HG03469 (cell line): ENCODE data around the gene SLCO1B1.
"Not testable (repeated sequence)": the region's sequence is repeated elsewhere in the genome, so short reads cannot be mapped to it uniquely, and the experiment has no call there.

Source experiments
- ATAC-seq: cut with Tn5 transposase; IDR thresholded peaks from one replicate; pipeline ENCODE4 v1.9.1; 2021; ENCODE audit warnings: mild to moderate bottlenecking, moderate library complexity, moderate number of reproducible peaks; ENCODE audit not compliant: unreplicated experiment

SLCO1B1 gene

DNA sequence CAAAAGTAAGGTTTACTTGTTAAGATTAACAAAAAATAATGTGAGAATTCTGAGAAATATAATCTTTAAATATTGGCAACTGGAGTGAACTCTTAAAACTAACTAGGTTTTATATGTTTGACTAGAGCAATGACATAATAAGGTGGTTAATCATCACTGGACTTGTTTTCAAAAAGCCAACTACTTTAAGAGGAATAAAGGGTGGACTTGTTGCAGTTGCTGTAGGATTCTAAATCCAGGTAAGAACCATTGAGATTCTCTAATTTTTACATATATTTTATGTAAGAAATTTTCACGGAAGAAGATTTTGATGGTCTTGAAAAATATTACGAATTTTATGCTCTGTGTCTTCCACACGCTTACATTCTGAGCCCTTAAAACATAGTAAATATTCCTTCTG is at the start of gene SLCO1B1:
Gene SLCO1B1 (plus strand): TSS at position 197 of the 400 bp plus-strand sequence. CDS start 10,381 bp downstream, outside the sequence.
- no peak for ATAC-seq

DNA sequence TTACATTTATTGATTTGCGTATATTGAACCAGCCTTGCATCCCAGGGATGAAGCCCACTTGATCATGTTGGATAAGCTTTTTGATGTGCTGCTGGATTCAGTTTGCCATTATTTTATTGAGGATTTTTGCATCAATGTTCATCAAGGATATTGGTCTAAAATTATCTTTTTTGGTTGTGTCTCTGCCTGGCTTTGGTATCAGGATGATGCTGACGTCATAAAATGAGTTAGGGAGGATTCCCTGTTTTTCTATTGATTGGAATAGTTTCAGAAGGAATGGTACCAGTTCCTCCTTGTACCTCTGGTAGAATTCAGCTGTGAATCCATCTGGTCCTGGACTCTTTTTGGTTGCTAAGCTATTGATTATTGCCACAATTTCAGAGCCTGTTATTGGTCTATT is 46.2 kb upstream of the SLCO1B1 start:
- ATAC-seq = not testable (repeated sequence)

DNA sequence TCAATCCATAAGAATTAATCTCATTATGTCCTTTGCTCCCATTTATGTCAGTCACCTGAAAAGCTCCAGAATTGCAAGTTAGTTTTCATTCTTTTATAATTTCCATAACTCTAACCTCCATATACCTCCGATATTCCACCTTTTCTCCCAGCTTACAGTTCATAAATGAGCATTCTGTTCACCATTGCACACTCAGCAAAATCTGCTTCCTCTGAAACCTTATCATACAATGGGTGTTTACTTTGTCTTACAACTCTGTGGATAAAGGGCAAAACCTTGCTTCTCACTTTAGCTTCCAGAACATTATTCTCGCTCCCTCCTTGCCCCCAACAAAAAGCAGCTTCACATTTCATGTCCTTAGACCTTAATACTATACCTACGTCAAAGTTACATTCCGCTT is 19.3 kb upstream of the SLCO1B1 start:
- no peak for ATAC-seq

DNA sequence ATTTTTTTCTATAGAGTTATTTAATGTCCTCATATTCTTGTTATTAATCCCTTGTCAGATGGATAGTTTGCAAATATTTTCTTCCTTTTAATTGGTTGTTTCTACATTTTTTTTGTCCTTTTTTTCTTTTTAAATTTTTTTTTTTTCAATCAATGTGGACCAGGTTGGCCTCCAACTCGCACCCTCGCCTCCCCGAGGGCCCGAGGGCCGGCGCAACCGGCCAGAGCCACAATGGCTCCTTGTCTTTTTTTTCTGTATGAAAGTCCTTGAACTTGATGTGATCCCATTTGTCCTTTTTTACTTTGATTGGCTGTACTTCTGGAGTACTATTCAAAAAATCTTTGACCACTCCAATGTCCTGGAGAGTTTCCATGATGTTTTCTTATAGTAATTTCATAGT is 17.7 kb upstream of the SLCO1B1 start:
- no peak for ATAC-seq

DNA sequence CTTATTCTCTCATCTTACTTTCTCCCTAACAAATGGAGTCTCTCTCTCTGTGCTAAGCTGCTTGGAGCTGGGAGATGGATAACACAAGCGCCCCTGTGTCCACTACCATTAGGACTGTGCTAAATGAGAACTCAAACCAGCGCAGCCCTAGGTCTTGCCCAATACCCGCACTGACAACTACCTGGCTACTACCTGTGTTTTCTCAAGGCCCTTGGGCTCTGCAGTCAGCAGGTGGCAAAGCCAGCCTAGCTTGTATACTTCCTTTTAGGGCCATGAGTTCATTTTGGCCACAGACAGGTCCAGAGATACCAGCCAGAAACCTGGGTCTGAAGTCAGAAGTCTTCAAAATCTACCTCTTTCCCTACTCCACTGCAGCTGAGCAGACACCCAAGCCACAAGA is 13.0 kb upstream of the SLCO1B1 start:
- no peak for ATAC-seq

DNA sequence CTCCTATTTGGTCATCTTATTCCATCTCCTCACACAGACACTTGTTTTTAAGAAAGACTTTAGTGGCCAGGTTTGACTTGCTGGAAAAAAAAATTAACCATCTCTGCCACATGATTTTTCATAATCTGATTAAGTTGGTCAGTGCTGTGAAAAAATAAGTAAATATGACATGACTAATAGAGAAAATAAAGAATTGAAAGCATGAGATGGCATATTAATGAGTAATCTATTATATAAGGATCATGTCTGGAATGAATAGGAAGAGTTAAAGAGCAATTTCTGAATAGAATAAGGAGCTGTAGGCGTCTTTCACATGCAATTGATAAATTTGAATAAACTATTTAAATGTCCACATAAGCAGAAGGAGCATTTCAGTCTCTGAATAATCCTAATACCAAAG is 12.2 kb upstream of the SLCO1B1 start:
- no peak for ATAC-seq

- no peak for ATAC-seq
Observed at GRCh38 chr12:21129351-21129750, 1.6 kb upstream of the SLCO1B1 start.

DNA sequence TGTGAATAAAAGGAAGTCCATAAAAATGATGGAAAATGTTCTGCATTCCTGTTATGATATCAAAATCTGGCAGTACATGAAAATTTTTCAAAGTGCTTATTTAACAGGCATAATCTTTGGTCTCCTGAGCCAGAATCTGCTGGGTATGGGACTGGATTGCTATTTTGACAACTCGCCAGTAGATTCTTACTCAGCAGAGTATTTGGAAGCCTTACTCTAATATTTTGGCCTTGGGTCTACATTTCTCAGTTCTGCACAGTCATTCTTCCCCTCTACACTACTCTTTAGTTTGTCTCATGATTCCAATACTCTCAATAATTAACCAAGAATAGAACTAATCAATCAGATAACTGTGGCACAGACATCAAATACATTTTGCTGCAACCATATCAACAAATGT is 1.1 kb upstream of the SLCO1B1 start:
- ATAC-seq = no peak

GRCh38 chr12:21137318-21137999 is 6.5 kb downstream of the SLCO1B1 start:
- ATAC-seq = not testable (repeated sequence)

DNA sequence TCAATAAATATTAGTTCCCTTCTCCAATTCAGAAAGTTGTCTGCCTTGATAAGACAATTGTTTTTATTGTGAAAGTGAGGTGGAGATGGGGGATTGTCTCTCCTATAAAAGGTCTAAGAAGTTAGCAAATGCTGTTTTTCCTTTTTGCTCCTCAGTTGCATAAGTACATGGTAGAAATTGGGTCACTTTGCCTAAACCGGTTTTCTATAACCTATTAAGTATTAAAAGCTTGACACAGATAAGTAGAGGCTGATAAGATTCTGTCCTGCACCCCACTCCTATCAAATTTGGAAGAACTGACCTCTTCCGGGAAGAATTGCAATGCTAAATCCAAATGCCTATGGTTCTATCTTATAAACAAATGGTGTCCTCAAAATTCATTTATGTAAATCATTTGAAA is 7.0 kb downstream of the SLCO1B1 start:
- ATAC-seq = no peak

DNA sequence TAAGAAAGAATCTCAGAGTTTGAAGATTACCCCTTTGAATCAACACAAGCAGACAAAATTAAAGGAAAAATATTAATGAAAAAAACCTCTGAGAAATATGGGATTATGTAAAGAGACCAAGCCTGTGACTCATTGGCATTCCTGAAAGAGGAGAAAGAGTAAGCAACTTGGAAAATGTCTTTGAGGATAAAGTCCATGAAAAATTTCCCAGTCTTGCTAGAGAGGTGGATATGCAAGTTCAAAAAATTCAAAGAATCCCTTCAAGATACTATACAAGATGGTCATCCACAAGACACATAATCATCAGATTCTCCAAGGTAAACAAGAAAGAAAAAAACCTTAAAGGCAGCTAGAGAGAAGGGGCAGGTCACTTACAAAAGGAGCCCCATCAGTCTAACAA is 13.3 kb downstream of the SLCO1B1 start:
- ATAC-seq = no peak

- not testable (repeated sequence) for ATAC-seq
Observed at GRCh38 chr12:21149861-21150260, 18.9 kb downstream of the SLCO1B1 start.

DNA sequence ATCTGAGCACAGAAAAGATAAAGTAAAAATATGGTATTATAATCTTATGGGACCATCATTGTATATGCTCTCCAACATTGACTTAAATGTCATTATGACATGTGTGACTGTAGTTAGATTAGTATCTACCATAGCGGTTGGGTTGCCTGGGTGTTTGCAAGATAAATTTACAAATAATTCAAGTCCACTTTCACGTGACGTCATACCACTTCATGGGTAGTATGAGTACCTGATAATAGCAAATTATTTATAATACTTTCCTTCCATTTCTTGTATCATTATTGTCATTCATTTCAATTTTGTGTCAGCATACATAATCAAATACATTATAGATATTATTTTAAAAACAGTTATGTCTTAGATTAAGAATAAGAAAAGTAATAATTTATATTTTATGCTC is 20.2 kb downstream of the SLCO1B1 start:
- ATAC-seq = no peak

- ATAC-seq = no peak
Observed at GRCh38 chr12:21155522-21156351, 24.7 kb downstream of the SLCO1B1 start.

GRCh38 chr12:21165048-21165447 is 34.1 kb downstream of the SLCO1B1 start:
- no peak for ATAC-seq

- no peak for ATAC-seq
Observed at GRCh38 chr12:21169878-21170472, 39.0 kb downstream of the SLCO1B1 start.

DNA sequence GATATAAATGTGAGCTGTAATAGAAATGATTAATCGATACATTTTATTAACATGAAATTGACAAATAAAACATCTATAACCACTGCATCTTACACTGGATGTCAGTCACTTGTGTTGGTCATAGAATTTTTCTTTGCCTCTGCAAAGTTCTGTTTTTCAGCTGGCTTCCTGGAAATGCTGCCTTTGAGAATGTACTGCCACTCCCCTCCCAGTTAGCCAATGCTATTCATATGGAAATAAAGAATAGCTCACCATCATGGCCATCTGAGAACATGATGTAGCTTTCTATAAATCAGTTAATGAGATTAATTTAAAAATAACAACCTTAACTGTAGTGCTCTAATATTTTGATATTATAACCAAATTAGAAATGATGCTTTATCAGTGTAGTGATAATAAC is 41.1 kb downstream of the SLCO1B1 start:
- ATAC-seq = no peak

- ATAC-seq = no peak
Observed at GRCh38 chr12:21183721-21184275, 52.8 kb downstream of the SLCO1B1 start.

- ATAC-seq = no peak
Observed at GRCh38 chr12:21190016-21190415, 59.0 kb downstream of the SLCO1B1 start.

DNA sequence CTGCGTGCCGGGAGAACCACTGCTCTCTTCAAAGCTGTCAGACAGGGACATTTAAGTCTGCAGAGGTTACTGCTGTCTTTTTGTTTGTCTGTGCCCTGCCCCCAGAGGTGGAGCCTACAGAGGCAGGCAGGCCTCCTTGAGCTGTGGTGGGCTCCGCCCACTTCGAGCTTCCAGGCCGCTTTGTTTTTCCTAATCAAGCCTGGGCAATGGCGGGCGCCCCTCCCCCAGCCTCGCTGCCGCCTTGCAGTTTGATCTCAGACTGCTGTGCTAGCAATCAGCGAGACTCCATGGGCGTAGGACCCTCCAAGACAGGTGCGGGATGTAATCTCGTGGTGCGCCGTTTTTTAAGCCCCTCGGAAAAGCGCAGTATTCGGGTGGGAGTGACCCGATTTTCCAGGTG is 83.4 kb downstream of the SLCO1B1 start:
- not testable (repeated sequence) for ATAC-seq

DNA sequence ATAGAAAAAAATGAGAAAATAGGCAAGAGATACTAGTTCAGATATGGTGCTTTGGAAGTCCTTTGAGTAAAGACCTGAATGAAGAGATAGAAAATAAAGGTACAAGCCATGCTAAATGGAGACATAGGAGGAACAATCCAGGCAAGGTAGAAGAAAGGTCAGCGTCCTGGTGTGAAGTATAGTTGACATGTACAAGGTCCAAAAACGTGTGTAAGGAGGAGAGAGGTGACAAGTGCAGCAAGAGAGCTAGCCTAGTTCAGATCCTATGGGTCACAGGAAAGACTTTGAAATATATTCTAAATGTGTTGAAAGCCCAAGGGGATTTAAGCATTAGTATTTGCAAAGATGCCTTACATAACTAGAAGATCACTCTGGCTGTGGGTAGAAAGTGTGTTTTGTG is 88.2 kb downstream of the SLCO1B1 start:
- no peak for ATAC-seq

DNA sequence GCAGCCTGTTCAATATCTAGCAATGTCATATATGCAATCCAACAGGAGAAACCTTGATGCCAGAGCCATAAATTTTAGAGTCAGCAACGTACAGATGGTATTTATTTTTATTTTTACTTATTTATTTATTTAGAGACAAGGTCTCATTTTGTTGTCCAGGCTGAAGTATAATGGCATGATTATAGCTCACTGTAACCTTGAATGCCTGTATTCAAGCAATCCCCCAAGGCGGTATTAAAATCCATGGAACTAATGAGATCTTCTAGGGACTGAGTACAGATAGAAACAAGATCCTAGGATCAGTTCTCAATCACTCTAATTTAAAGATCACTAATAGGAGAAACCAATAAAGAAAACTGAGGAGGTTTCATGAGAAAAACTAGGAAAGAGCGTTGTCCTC is 89.3 kb downstream of the SLCO1B1 start:
- ATAC-seq = no peak
